OCI-LY3 (cell line): ENCODE measurements around the gene FOXI1.

Experiments used
- CTCF ChIP-seq: fragments of 200-600, 300-600 bp; sonication (generic); IDR thresholded peaks from 2 replicates; pipeline ENCODE4 v1.5.1; 2014; ENCODE audit warnings: antibody characterized with exemption, low read length, low read depth
- EZH2phosphoT487 ChIP-seq: fragments of 200-600 bp; shearing (Covaris generic); IDR thresholded peaks from 2 replicates; pipeline ENCODE4 v1.6.1; 2018; ENCODE audit warnings: antibody characterized with exemption, mixed run types, low read depth

- TF ChIP-seq CTCF (no peak), EZH2phosphoT487 (no peak)
Observed at GRCh38 chr5:170105642-170106611, at the start of gene FOXI1.
